HG02623 (cell line): Measurements from ENCODE around the gene SLCO4A1.

Source experiments
- ATAC-seq: cut with Tn5 transposase; IDR thresholded peaks from one replicate; pipeline ENCODE4 v1.9.1; 2021; ENCODE audit warnings: moderate library complexity; ENCODE audit not compliant: unreplicated experiment

Gene SLCO4A1, protein sequence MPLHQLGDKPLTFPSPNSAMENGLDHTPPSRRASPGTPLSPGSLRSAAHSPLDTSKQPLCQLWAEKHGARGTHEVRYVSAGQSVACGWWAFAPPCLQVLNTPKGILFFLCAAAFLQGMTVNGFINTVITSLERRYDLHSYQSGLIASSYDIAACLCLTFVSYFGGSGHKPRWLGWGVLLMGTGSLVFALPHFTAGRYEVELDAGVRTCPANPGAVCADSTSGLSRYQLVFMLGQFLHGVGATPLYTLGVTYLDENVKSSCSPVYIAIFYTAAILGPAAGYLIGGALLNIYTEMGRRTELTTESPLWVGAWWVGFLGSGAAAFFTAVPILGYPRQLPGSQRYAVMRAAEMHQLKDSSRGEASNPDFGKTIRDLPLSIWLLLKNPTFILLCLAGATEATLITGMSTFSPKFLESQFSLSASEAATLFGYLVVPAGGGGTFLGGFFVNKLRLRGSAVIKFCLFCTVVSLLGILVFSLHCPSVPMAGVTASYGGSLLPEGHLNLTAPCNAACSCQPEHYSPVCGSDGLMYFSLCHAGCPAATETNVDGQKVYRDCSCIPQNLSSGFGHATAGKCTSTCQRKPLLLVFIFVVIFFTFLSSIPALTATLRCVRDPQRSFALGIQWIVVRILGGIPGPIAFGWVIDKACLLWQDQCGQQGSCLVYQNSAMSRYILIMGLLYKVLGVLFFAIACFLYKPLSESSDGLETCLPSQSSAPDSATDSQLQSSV

DNA sequence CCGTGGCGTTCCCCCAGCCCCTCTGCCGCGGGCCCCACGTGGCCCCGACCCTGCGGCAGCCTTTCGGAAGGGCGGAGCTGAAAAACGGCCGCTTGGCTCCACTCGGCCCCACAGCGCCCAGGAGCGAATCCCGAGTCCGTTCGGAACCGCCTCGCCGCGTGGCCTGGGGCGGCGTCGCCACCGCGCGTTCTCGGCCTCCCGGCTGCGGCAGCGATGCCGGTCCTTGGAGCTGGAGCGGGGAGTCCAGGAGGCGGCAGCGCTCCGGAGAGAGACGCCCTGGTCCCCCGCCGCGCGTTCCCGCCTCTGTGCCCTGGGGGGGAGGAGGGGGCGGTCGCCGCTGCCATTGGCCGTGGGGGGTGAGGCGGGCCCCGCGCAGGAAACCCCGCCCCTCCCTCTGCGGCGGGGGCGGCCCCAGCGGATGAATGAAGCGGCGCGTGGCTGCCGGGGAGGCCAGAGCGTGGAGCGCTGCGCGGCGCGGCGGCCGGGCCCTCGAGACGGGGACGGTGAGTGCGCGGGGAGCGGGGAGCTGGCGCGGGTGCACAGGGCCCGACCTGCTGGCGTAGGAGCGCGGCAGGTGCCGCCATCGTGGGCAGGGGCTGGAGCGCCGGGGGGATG lies at the start of gene SLCO4A1:
SLCO4A1 (plus strand) TSS at position 453 of the 615 bp plus-strand sequence. CDS start 13,952 bp downstream, outside the sequence.
- ATAC-seq: peak; percentile 56

DNA sequence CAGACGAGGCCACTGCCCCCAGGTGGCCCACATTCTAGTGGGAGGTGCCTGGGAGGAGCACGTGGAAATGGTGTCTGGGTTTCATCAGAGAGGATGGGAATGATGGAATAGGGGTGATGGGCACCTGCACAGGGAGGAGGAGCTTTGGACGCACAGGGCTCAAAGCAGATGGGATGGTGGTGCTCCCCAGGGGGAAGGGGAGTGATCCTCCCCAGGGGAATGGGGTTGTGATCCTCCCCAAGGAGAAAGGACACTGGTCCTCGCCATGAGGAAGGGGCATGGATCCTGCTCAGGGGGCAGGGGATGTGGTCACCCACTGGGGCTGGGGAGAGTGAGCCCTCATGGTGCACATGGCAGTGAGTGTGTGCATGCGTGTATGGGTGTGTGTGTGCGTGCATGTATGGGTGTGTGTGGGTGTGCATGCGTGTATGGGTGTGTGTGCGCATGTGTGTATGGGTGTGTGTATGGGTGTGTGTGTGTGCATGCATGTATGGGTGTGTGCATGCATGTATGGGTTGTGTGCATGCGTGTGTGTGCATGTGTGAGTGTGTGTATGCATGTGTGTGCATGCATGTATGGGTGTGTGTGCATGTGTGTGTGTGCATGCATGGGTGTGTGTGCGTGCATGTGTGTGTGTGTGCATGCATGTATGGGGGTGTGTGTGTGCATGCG lies 49.7 kb upstream of the SLCO4A1 start:
- no peak for ATAC-seq

DNA sequence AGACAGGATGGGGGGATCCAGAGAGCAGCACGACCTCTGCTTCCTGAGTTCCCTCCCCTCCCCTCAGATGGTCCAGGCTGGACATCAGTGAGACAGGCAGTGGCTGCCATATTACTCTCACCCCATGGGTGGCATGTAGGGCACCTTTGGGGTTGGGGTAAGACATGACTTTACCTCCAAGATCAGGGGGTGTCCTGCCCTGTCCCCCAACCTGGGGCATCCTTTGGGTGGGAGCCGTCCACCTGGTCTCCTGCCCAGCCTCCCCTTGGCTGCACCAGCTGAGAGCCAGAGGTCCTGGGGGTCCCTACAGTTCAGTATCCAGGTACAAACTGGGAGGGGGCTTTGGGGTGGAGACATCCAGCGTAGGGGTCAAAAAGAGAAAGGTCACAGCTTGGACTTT lies 48.7 kb upstream of the SLCO4A1 start:
- no peak for ATAC-seq

DNA sequence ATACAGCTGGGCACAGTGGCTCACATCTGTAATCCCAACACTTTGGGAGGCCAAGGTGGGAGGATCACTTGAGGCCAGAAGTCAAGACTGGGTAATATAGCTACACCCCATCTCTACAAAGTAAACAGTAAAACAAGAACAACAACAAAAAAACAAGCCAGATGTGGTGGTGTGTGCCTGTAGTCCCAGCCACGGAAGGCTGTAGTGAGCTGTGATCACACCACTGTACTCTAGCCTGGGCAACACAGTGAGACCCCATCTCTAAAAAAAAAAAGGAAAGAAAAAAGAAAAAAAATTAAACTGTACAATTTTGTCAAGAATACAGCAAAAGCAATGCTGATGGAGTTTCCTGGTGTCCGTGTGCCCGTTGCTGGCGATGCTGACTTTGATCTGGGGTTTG lies 47.2 kb upstream of the SLCO4A1 start:
- ATAC-seq: no peak

DNA sequence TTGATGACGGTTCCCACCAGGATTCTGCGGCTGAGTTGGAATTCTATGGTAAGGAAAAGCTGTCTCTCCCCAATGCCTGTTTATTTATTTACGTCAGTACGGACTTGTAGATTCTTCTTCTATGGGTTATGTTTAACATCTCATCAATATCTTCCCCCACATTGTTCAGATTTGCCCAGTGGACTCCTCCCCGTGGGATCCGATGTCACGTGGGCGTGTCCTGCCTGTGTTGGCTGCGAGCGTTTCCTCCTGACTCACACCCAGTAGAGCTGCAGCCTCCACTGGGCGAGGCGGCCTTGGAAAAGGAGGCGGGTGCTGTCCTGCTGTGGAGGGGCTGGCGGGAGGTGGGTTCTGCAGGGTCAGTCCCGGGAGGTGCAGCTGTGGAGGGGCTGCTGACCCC lies 46.8 kb upstream of the SLCO4A1 start:
- no peak for ATAC-seq

DNA sequence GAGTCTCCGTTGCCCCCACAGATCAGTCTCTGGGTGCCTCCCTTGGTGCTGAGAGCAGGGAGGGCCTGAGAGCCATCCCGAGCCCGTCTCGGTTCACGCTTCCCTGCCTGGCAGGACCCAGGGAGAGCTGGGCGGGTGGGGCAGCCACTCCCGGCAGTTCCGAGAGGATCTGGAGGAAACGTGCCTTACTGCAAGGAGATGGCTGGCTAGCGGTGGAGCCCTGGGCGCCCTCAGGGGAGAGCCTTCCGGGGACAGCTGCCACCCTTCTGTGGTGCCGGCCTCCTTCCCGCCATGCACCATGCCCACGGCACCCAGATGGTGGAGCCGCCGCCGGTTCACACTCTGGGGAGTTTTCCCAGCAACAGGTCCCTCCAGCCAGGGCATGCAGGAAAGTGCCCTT lies 45.8 kb upstream of the SLCO4A1 start:
- no peak for ATAC-seq

DNA sequence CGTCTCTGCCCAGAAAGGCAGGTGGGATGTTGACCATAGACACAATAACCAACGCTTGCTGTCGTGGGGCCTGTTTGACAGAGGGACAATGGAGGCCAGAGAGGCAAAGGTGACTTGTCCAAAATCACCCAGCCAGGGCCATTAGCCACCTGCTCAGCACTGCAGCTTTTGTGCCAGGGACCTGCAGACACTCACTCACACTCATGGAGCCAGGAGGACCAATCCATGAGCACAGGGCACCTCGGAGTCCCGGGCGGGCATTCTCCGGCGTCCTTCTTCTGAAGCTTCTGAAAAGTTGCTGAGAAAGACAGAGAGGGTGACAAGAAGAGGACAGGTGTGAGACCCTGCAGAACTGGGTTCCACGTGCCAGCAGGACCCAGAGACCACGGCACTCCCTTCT lies 45.4 kb upstream of the SLCO4A1 start:
- ATAC-seq: no peak

DNA sequence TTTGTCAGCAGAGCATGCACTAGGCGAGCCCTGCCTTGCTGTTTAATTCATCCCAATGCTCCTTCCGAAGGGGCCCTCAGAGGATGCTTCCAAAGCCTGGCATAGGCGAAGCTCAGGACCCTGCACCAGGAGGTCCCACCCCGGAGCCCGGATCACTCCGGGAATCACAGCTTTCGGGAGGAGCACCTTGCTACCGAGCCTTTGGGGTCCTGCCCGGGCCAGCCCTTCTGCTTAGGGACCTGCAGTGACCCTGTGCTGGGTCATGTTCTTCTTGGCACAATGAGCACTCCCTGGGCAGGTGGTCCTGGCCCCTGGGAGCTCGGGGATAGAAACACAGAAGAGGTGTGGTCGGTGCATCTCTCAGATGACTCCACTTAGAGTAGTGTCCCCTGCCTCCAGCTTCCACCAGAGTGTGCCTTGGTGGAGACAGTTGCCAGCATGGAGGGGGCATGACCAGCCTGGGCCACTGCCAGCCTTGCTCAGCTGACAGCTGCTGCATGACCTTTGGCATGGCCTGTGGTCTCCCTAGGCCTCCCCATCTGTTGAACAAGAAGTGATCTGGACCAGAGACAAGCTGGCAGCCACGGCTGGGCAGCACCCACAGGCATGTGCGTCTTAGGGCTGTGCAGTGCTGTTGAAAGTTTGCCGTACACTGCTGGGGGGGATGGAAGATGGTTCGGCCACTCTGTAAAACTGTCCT lies 44.7 kb upstream of the SLCO4A1 start:
- ATAC-seq: no peak

DNA sequence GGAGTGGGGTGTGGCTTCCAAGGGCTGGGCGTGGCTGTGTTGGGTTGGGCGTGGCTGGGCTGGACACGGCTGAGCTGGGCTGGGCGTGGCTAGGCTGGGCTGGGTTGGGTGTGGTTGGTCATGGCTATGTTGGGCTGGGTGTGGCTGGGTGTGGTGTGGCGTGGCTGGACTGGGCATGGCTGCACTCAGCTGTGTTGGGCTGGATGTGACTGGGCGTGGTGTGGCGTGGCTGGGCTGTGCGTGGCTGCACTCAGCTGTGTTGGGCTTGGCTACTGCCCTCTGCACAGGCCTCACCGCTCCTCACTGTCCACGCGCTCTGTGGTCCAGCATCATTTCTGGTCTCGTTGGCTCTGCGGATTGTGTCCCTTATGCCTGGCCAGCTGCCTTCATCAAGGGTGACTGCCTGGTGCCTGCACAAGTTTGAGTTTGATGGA lies 43.5 kb upstream of the SLCO4A1 start:
- ATAC-seq: no peak

DNA sequence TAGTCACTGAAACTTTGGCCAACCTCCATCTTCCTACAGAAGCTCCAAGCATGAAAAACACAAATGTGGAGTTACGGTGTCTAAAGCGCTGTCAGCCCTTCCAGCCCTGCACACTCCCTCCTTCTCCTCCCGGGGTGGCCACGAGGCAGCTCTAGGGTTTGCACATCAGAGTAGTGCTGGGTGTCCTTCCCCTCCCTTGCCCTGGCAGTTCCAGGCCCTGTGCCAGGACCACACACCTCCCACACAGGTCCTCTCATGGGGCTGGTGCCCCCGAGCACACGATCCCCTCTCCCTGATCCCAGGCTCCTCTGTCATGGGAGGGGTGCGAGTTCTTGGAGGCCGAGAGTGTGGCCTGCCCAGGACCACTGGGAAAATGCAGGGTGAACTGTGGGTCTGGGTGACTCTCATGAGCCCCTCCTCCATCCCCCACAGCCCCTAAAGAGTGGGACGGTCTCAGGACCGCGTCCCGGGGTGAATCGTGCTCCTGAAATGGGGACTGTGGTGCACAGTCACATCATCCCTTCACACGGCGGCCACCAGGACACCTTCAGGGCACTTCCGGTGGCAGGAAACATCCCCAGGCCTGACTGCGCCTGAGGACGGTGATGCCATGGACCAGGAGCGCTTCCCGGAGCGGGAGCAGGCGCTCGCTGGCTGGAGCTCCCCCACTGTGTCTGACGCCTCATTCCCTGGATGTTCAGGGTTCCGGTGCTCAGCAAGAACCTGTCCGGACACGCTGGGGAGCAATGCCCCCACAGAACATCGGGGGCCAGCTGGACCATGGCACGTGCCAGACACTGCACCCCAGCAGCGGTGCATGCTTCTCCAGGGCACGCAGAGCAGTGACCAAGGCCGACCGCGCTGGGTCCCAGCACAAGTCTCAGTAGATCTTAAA lies 42.8 kb upstream of the SLCO4A1 start:
- ATAC-seq: no peak

DNA sequence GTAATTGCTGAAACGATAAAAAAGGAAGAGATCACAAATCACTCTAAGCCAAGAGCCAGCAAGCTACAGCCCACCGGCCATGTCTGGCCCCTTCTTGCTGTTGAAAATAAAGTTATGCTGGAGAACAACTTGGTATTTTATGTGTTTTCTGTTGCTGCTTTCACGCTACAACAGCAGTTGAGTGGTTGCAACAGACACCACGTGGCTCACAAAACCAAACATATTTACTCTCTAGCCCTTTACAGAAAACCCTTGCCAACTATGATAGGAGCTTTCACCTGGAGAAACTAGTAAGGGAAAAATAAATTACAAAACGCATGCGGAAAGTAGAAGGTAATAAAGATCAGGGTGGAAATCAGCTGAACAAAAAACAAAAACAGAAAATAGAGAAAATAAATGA lies 41.1 kb upstream of the SLCO4A1 start:
- ATAC-seq: no peak

DNA sequence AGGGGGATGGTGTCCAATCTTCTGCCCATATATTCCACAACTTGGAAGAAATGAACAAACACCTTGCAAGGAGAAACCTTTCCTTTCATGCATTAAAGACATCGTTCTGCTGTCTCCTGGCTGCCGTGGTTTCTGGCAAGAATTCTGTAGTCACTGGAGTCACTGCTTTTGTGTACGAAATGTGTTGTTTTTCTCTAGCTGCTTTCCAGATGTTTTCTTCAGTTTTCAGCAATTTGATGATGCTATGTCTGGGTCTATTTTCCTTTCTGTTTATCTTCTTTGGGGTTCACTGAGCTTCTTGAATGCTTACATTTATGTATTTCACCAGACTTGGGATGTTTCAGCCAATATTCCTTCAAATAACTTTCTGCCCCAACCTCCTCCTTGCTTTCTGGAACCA lies 40.6 kb upstream of the SLCO4A1 start:
- no peak for ATAC-seq

DNA sequence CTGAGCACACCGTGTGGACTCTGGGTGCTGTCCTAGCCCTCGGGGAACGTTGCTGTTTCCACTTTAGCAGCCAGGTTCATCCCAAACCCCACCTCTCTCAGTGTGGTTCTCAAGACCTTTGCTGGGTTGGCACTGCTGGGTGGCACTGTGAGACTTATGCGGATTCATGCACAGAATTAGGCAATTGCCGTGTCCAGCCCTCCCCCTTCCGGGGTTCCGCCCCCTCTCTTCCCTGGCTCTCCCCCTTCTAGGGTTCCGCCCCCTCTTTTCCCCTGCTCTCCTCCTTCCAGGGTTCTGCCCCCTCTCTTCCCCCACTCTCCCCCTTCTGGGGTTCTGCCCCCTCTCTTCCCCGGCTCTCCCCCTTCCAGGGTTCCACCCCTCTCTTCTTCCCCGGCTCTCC lies 39.8 kb upstream of the SLCO4A1 start:
- no peak for ATAC-seq

DNA sequence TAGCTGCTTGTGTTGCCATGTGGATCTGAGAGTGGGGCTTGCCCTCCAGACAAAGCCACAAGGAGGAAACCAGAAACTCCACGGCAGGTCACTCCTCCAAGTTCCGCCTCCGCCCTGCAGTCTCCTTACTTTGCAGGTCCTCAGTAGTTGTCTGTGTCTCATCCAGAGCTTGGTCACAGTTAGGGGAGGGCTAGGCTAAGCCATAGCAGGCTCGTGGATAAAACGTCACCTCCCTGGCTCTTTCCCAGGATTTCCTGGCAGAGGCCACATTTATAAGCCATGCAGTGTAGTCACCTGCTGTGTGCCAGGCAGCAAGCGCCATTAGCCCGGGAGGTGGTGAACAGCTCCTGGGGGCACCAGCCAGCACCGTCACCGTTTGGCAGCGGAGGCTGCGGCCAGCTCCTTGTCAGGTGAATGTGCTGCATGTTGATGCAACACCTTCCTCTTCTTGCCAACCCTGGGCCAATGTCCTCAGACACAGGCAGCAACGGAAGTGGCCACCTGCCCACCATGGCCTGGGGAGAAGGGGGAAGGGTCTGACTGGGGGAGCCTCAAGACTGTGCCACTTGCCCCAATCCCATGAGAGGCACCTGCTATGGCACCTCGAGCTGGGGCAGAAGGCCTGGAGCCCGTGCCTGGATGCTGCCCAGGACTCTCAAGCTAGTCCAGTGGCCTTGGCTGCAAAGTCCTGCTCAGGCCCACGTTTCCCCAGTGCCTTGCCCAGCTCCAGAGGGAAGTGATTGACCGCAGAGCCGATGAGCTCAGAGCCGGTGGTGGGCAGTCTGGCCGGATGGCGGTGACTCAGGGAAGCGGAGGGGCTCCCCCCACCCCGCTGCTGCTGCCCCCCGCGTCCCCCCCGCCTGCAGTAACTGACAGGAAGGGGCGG lies 39.0 kb upstream of the SLCO4A1 start:
- ATAC-seq: no peak

DNA sequence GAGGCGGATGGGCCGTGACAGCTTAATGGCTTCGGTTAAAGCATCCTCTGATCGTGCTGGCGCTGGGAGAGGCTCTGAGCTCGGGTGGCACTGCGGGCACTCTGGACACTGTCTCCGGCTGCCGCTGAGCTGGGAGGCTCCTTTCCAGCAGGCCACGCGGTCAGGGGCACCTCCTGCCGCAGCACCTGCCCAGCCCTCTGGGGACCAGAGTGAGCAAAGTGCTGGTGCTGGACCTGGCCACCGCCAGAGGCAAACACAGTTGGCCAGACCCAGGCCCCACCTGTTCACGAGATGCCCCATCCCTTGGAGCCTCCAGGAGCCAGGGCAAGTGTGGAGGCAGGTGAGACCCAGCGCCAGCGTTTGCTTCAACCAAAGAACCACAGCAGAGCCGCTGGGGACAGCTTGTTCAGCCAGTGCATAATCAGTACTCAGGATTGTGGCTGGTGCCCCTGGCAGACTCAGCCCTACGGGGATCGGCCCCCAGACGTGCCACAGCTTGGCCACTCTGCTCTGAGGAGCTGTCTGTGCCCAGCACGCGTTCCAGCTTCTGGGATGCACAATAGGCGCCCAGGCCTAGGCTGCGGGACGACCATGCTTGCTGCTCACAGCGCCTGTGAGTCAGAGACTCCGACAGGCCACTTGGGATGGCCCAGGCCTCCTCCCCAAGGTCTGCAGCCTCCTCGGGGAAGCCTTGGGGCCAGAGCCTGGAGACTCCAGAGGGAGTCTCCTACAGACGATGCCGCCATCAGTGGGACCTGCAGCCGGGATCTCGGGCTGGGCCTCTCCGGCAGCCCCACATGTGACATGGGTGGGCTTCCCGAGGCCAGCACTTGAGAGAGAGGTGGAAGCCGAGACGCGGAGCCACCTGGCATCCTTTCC lies 38.2 kb upstream of the SLCO4A1 start:
- no peak for ATAC-seq

DNA sequence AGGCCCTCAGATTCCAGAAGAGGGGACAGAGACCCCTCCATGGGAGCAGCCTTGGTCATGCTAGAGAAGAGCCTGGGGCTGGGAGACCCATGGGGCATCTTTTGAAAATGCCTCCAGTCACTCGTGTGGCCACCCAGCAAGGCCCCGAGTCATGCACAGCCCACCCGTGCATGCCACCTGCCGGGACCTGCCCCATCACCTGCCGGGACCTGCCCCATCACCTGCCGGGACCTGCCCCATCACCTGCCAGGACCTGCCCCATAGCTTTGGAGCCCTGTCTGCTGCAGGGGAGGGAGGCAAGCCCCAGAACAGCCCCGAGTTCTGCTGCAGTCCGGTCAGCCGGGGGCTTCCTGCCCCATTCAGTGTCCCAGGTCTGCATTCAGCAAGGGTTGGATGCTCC lies 37.5 kb upstream of the SLCO4A1 start:
- ATAC-seq: no peak

DNA sequence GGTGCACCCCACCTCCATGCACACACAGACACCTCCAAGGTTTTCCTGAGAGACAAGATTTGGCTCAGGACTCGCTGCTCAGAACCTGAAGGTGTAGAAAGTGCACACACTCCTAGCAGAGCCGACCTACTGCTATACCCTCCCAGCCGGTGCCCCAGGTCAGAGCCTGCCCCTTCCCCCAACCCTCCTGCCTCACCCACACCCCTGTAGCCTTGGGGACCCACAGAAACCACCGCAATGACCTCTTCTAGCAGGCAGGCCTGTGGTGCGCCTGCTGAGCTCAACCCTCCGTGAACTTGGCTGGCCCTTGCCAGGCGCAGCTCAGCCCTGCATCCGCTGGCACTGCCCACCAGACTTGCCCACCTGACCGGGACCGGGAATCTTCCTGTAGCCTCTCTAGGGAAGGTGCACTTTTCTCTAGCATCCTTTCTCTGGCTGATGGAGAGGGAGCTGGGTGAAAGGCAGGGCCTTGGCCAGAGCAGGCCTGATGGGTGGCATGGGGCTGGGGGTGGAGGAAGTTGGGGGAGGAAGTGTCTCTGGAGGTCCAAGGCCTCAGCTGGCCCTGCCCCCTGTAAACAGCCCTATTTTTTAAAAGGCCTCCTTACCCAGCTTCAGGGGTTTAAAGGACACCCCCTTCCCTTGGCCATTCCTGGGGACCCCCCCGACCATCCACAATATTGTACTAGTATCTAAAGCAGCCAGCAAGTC lies 36.9 kb upstream of the SLCO4A1 start:
- no peak for ATAC-seq
